ENCODE measurements around the gene RPL37.

- peak; percentile 45 for TF ChIP-seq POLR2AphosphoS5 (IDR thresholded peaks at IDR 0.05; ENCODE audit: low read depth, low read length)
- TF ChIP-seq CTCF (IDR thresholded peaks at IDR 0.05) = no peak
- no peak for TF ChIP-seq SIN3A (IDR thresholded peaks at IDR 0.05; ENCODE audit: borderline replicate concordance, insufficient read depth, low read depth, low read length)
Measured at GRCh38 chr5:40831346-40832210, 3.4 kb downstream of the RPL37 start.
